ENCODE measurements around the gene XPO6.

Gene XPO6

DNA sequence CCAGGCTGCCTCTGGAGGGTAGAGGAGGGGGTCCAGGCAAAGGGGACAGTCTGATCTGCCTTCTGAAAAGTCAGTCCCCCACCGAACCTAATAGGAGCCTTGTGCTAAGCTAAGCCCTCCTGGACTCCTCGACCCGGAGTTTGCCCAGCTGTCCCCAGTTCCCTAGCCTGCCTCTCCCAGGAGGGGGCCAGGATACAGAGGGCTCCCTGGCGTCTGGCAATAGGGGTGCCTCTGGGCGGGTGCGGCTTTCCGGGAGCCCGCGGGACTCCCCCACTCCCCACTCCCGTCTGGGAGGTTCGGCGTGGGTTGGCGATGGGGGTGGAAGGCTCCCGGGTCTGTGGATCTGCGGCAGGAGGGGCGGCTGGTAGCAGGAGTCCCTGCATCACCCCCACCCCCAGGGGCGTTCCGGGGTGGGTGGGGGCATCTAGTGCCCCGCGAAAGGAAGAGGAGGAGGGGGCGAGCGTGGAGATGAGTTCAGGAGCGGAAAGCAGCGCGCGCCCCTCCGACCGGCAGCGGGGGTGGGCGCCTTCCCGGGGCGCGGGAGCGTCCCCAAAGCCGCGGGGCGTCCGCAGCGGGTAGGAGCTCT is 149.4 kb downstream of the XPO6 start:
- DNase-seq (ENCODE audit: low read depth in 2 of 2): no peak

- no peak for DNase-seq (ENCODE audit: low read depth in 2 of 2)
Measured at GRCh38 chr16:28061352-28062101, 150.2 kb downstream of the XPO6 start.

- no peak for DNase-seq (ENCODE audit: low read depth in 2 of 2)
Measured at GRCh38 chr16:28059841-28060575, 151.8 kb downstream of the XPO6 start.

DNA sequence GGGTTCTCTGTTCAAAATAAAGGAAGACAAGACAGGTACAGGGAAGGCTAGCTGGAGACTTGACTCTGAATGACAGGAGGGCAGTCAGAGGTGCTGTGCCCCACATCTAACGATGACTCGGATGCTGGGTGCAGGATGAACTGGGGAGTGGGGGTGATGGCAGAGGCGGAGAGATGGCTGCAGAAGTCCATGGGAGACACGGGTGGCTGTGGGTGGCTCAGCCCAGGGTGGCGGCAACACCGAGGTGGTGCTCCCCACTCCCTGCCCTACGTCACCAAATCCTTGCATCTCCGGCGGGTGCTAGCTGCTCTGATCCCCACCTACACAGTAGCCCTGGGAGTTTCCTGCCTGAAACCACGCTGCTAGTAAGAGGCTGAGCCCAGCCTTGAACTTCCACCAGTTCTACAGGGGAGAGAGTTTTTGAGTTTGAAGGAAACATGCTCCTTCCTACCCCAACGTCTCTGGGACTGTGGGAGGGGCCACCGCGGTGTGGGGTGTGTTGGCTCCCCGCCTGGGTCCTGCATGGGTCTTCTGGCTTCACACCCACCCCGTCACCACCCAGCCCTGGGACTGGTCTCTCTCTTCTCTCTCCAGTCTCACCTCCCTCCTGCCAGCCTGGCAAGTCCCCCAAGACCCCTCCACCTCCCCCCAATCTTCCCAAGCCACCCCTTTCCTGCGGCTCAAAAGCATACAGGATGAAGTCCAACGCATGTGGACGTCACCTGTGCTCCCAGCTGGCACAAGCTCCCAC is 152.8 kb downstream of the XPO6 start:
- DNase-seq (ENCODE audit: low read depth in 2 of 2): no peak

DNA sequence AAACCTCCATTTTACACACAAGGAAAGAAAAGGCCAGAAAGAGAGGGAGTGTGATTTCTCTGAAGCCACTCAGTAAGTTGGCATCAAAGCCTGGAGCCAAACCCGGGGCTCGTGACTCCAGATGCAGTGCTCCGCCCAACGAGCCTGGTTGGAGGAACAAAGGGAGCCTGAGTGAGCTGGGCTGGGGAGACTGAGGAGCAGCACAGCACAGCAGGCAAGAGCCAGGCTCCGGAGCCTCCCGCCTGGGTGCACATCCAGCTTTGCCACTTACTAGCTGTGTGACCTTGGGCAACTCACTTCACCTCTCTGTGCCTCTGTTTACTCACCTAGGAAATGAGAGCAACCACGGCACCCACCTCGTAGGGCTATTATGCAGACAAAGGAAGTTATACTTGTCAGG is 153.8 kb downstream of the XPO6 start:
- no peak for DNase-seq (ENCODE audit: low read depth in 2 of 2)

DNA sequence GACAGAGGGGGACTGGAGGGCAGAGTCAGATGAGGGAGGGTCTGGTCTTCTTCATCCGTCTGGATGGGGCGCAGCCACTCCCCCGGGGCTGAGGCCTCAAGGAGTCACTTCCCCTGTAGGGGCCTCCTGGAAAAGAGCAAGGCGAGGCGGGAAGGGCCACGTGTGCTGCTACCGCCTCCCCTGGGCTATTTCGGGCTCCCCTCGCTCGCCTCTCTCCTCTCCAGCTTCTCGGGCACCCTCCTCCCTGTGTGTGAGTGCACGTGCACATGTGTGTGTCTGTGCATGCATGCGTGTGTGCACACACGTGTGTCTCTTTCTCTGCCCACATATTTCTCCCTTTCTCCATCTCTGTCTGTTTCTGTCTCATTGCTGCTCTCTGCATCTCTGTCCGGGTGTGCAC is 158.3 kb downstream of the XPO6 start:
- DNase-seq (ENCODE audit: low read depth in 2 of 2): no peak

- no peak for DNase-seq (ENCODE audit: low read depth in 2 of 2)
Measured at GRCh38 chr16:28052274-28053128, 159.3 kb downstream of the XPO6 start.

- DNase-seq (ENCODE audit: low read depth in 2 of 2): no peak
Measured at GRCh38 chr16:28051486-28051885, 160.3 kb downstream of the XPO6 start.

Data from activated CD4-positive, alpha-beta T cell treated with anti-CD3 and anti-CD28 coated beads for 24 hours (primary cell).